Fibroblast of skin of left quadriceps (primary cell): ENCODE measurements around the gene CDKN2AIP.
"Not testable (repeated sequence)": the region's sequence is repeated elsewhere in the genome, so short reads cannot be mapped to it uniquely, and the experiment has no call there.

Source experiments
- DNase-seq, 2 experiments: peaks; one replicate each; pipeline ENCODE4 v3.0.0-alpha.2; 2013; ENCODE audit warnings: low read depth in 2 of 2

Gene CDKN2AIP

DNA sequence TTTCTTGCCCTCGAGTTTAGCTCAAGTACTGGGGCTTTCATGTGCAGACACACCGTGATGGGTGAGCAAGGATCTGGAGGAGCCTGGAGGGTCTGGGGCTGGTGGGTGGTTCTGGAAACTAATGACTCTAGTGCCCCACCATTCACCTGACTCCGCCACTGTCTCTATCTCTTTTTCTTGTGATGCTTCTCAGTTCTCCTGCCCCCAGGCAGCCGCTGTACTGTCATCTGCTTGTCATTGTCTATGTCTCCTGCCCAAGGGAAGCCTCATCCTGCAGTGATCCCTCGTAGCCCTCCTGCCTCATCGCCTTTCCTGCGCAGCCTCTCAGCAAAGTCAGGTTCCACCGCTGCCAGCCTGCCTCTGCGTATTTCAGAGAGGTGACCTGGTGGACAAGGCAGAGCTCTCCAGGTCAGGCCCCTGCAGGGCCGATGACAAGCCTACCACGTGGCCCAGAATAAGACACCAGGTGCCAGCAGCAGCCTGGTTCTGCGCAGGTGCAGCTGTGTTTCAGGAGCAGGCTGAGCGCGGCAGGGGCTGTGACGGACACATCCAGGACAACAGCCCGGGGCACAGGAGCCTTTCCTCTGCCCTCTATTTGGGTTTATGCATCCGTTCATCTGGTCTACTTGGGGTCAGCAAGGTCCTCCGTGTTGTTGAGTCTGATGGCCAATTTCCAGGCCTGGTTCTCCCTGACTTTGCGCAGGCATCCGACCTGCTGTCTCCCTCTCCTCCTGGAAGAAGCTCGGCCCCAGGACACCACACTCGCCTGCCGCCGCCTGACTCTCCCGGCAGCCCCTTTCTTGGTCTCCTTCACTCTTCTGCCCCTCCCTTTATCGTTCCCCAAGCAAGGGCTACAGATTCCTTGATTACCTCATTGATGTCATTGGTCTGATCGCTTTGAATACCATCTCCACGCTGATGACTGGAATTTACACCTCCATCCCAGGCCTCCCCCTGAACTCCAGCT is 30.9 kb upstream of the CDKN2AIP start:
- no peak for DNase-seq

DNA sequence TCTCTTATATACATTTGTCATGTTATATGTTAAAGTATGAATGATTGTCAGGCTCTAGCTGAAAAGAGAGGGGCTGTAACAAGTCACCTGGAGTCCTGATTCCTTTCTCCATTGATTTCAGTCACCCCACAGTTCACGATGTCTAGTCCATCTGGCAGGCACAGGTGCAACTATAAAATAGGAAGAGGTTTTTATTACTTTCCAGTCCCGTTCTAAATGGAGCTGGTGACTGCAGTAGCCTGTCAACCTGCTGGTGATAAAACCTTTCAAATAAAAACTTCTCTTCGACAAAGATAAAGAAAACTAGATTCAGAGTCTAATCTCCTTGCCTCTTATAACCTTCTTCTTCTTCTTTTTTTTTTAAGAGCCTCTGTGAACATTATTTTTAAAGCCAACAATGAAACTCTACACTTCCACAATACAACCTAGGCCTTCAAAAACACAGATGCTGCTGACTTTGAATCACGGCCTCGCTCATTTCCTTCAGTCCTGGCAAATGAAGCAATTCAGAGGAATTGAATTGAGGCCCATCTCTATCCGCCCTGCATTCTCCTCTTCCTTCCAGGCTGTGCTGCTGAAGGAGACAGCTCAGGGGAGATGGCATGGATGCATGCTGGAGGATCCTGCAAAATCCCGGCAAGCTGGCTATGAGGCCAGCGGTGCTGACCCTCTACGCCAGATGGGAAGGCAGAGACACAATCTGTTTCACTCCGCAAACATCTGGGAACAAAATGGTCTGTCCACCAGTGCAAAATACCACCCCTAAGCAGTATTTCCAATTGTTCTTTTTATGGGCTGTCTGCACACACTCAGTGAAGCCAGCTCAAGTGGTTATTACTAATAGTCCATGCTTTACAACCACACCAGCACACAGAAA is 27.3 kb upstream of the CDKN2AIP start:
- no peak for DNase-seq

DNA sequence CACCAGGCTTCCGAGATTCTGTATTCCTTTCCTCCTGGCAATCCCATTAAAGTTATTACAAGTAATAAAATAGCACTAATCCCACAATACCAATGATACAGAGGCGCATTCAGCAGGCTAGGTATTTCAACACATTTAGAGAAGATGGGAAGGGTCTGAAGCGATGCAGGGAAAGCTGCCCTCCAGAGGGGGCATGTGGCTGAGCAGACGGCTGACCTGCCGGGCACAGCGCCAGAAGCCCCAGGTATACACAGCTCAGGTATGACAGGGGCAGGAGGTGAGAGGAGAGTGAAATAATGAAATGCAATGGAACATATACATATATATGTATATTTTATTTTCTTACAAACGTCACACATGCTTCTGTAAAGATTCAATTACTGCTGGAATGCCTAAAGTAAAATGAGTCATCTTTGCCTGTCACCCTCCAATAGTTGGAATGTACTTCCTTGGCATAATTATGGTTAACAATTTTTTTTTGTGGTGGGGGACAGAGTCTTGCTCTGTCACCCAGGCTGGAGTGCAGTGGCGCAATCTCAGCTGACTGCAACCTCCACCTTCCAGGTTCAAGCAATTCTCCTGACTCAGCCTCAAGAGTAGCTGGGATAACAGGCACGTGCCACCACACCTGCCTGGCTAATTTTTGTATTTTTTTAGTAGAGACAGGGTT is 21.3 kb upstream of the CDKN2AIP start:
- peak; percentile 48 to 54 for DNase-seq

DNA sequence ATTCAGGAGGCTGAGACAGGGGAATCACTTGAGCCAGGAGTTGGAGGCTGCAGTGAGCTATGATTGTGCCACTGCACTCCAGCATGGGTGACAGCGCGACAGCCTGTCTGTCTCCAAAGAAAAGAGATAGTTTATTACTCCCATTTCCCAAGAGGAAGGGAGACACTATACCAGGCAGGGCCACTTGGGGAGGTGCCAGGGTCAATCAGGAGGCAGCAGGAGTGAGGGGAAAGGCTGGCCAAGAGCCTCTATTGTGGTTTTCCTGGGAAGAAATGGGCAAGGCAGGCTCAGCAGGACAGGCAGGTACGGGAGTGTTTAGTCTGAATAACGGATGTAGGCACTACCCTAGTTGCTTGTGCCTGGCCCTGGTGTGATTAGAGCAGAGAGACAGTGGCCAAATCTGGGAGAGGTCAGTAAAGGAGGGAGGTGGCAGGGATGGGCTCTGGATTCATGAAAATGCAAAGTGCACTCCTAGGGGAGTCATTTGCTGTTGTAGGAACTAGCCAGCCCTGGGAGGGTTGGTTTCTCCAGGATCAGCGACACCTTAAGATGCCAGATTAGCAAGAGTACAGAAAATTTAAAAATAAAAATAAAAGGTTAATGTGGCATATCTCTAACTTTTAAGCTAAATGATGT is 20.2 kb upstream of the CDKN2AIP start:
- DNase-seq = no peak

DNA sequence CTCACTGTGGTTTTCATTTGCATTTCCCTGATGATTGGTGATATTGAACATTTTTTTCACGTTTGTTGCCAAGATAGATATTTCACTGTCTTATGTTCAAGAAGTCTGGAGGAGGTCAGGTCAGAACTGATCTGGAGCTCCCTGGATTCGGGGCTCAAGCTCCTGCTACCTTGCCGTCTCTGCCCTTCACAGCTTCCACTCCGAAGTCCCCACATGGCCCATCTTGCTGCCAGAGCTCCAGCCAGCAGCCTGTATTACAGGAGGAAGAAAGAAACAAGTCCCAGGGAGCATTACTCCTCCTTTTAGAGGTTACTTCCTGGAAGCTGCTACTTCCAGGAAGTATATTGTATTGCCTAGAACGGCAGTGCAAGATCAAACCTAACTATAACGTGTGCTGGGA is 17.9 kb upstream of the CDKN2AIP start:
- DNase-seq = no peak

DNA sequence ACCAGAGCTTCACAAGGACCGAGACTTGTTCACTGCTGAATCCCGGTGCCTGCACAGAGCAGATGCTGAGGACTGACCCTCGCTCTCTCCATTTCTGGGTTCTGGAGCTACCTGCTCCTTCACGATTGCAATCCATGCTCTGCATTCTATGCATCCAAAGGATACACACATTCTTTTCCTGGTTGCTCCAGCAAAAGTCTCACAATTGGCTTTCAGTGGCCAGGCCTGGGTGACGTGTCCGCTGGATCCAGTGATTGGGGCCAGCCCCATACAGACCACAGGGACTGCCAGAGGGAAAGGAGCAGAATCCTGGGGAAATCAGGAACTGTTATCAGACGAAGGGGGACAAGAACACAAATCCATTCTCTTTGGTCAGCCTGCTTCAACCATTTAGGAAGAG is 14.9 kb upstream of the CDKN2AIP start:
- DNase-seq = no peak

DNA sequence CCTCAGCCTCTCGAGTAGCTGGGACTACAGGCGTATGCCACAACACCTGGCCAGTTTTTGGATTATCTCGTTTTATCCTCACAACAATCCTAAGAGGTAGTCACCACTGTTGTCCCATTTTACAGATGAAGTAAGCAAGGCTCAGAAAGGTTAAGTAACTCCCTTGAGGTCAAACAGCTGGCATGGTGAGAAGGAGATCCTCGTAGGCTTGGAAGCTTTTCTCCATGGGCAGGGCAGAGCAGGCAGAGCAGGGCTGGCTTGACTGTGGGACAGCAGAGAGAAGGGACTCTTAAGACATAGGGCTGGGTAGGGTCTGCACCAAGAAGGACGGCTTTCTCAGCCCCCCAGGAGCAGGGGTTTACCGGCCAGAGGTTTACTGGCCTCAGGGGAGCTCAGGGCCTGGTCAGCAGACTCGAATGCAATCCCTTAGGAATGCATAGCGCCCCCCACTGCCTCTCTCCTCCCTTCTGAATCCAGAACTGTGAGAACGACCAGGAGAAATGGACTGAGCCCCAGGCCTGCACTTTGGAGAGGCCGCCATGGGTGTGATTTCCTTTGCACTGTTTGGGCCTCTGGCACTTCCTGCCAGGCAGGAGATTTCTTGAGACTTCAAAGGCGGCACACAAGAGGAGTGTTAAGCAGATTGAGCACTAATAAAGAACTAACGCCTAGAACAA is 14.0 kb upstream of the CDKN2AIP start:
- no peak for DNase-seq

DNA sequence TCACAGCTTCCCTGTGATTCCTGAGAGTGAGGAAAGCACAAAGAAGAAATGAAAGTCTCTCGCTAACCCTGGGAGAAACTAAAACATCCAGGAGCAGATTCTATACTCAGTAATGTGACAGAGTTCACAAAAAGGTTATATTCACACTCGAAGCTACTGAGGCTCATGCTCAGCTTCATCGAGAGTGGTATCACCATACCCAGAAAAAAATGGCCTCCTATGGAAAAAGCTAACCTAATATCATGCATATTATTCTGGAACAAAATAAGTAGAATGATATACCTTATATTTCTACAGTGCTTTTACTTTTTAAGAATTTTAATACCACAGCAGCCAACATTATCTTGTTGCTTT is 13.5 kb upstream of the CDKN2AIP start:
- DNase-seq = no peak

DNA sequence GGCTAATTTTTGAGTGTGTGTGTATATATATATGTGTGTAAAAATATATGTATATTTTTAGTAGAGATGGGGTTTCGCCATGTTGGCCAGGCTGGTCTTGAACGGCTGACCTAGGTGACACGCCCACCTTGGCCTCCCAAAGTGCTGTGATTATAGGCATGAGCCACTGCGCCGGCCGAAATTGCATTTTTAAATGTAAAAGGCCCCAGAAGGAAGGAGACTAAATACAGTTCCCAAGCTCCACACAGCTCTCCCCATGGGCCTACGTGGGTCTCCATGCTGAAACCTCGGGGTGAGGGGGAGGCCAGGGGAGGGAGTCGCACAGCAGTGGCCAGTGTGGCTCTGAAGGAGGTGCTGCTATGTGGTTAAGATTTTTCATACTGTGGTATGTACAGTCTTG is 12.8 kb upstream of the CDKN2AIP start:
- no peak for DNase-seq

DNA sequence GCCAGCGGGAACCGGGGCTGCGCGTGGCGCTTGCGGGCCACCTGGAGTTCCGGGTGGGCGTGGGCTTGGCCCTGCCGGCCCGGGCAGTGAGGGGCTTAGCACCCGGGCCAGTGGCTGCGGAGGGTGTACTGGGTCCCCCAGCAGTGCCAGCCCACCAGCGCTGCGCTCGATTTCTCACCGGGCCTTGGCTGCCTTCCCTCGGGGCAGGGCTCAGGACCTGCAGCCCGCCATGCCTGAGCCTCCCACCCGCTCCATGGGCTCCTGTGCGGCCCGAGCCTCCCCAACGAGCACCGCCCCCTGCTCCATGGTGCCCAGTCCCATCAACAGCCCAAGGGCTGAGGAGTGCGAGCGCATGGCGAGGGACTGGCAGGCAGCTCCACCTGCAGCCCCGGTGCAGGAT is 11.3 kb upstream of the CDKN2AIP start:
- not testable (repeated sequence) for DNase-seq

DNA sequence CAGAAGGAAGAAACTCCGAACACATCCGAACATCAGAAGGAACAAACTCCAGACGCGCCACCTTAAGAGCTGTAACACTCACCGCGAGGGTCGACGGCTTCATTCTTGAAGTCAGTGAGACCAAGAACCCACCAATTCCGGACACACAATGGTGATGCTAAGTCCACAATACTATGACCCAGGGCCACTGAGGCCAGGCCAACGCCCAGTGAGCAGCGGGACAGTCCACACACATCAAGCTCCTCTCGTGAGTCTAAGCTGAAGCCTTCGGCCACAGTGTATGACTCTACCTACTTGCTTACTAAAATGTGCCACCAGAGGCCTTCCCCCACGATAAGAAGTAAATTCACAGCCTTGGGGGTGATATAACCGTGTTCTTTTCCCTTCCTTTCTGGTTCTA is 10.2 kb upstream of the CDKN2AIP start:
- DNase-seq = no peak

DNA sequence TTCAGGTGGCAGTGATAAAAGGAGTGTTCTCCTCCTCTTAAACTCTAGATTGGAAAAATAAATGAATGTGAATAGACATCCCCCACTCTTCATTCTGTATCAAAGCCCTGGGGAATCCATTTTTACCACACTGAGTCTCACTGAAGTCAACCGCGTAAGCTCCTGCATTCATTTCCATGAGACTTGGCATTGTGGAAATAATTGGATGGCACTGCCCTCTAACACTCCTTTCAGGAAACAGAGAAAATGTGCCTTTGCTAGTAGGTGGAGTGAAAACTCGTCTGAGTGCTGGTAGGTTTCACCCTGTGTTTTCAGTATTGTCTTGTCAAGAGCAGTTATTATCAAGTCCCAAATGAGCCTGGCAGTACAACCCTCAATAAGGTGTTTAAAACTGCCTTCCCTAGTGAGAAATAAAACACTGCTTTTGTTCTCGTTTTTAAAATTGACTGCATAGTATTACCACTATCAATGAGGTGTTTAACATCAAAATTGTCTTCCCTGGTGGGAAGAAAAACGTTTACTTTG is 9.7 kb upstream of the CDKN2AIP start:
- no peak for DNase-seq

DNA sequence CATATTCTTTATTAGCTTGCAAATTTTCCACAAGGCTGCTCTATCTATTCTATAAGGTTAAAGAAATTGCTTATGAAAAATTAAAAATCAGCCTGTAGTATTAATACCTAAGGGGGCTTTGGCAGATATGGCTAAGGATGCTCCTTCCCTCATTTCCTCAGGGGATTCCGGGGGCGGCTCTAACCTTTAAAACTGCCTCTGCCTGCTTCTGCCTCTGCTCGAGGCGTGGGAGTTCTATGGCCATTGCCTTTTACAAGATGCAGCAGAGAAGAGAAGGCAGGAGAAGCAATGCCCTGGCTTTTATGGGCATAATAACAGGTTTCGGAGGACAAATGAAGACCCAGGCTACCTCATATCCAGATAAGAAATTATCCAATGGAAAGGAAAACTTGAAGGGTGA is 8.6 kb upstream of the CDKN2AIP start:
- no peak for DNase-seq

DNA sequence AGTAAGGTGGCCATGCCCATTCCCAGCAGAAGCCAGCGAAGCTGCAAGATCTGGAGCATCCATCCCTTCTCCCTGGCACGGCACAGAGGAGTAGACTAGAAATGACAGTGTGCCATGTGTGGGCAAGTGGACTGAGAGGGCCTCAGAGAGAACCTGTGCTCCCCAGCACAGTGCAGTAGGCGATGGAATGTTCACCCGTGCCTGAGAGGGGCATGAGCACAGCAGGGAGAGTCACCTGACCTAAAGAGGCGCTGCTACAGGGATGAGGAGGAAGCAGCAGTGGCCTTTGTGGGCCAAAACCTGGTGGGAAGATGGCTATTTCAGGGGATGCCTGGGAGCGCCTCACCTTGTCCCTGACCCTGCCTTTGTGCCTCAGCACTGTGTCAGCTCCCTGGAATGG is 8.0 kb upstream of the CDKN2AIP start:
- DNase-seq = no peak

DNA sequence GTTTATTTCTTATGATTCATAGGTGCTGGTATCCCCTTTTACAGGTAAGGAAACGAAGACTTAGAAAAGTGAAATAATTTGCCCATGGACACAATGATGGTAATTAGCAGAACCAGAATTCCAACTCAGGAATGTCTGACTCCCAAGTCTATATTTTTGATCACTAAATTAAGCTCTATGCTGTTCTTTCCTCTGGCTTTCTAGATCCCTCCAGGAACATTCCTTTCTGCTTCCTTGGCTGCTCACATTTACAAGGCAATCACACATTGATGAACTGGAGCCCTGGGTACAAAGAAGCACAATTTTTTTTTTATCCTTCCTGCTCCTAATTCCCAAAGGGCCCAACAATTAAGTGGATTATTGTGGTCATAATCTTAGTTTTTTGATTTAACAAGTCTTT is 7.0 kb upstream of the CDKN2AIP start:
- no peak for DNase-seq

DNA sequence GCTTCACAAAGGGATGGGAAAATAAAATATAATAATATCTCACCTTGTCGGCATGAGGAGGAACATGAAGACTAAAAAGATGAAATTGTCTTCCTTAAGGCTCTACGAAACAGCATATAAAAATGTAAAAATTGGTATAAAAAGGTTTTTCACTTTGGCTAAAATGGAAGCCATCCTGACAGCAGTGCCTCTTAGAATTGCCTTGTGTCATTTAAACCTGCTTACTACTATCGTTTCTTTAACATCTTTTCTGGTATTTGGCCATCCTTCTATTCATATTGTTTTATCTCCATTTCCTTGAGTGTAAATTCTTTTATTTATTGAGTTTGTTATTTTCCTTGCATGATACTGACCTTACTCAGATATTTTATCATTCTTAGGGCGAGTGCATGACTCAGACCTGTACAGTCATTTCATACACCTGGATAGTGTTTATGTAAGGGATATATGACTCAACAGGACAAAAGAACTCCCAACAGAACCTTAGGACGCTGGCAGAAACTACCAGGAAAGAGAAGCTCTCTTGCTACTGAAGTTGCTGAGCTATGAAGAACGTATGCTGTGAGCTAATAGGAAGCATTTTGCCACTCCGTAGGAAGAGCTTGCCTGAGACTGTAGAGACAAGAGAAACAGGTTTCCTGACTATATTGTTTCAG is 5.8 kb upstream of the CDKN2AIP start:
- DNase-seq = no peak

DNA sequence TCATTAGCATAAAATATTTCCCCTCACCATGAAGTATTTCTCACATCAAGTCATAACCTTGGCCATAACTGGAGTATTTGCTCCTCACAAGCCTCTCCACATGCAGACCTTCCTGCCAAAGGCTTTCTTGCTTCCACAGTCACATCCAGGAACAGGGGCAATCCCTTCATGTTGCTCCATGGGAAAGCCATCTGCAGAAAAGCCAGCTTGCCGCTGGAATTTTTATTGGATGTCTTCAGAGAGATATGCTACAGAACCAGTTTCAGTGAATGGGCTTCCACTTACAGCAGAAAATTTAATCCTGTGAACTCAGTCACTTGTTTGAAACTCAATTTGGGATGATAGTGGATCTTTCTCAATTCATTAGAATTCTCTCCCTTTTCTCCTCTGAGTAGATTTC is 3.2 kb upstream of the CDKN2AIP start:
- no peak for DNase-seq

DNA sequence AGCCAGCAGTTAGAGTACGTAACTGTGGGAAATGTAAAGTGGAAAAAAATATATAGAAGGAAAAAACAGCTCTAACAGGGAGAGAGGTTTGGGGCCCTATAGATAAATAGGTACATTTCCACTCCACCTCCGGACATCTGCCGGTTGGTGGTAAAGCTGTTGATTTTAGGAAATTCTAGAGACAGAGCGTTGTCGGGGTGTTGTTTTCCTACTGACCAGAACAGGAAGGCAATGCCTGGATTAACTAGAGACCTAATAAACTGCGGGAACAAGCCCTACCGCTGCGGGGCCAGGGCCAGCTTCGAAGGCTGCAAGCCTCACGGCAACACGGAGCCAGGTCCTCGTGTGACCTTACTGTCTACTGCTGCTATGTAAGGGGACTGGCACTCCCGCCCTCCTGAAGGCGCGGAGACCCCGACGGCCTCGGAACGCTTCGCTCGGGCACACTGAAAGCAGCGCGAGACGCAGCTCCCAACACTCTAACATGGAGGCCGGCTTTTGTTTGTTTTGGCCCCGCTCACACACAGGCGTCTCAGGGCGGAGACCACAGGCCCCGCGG is 702 bp upstream of the CDKN2AIP start:
- DNase-seq = no peak

DNA sequence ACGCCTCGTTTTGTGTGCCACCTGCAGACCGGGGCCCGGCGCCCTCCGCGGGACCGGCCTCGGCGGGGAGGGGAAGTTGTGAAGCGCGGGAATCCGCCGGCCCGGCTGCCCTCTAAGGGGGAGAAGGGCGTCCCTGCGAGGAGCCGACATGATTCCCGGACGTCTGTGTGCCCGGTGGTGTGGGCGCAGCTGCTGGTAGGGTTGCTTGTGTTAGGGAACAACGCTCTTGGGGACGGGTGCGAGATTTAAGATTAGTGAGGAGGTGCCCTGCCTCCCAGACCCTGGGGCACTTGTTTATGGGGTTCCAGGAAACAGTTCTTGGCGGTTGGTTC is 627 bp downstream of the CDKN2AIP start:
- DNase-seq = no peak

DNA sequence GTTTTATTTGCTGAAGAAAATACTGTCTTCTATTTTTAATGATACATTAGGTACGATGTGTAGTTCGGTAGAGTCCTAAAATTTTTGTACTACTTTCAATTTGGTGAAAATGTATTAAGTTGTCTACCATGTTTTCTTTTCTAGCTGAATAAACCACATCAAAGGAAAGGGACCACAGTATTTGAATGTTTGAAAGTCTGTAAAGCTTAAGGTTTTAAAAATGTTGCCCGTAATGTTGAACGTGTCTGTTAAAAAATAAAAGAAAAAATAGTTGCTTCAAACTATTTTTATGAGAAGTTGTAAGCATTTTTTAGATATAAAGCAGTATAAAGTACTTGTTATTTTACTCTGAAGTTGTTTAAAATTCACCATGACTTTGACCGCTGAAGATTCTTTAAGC is 3.2 kb downstream of the CDKN2AIP start:
- DNase-seq = no peak
